Uterus (tissue), 4 donors: Measurements from ENCODE around the gene LRIT1. TPM values are rescaled to one million over a fixed set of nuclear protein-coding genes. Genes with fewer than 3 reads are reported as not detected.

Experiments used
- DNase-seq, 2 donors: peaks; one replicate each; pipeline ENCODE4 v3.0.0-alpha.2; 2019 to 2020
- H3K27ac ChIP-seq, 2 donors: fragments of 200-600 bp; sonication (generic); 1 replicate in 1 of 2; 2 replicates in 1 of 2; pipeline ENCODE4 v1.5.1; 2016 to 2018
- H3K27me3 ChIP-seq, 2 donors: fragments of 200-600 bp; sonication (generic); one replicate each; pipeline ENCODE4 v1.5.1; 2018 to 2019; ENCODE audit warnings: control low read depth in 1 of 2
- H3K36me3 ChIP-seq, 2 donors: fragments of 200-600 bp; sonication (generic); one replicate each; pipeline ENCODE4 v1.5.1; 2019; ENCODE audit warnings: control low read depth in 1 of 2
- H3K4me1 ChIP-seq, 2 donors: fragments of 200-600 bp; sonication (generic); one replicate each; pipeline ENCODE4 v1.5.1; 2018 to 2019; ENCODE audit warnings: control low read depth in 1 of 2
- H3K4me3 ChIP-seq, 2 donors: fragments of 200-600 bp; sonication (generic); 1 replicate in 1 of 2; 2 replicates in 1 of 2; pipeline ENCODE4 v1.5.1; 2018 to 2019; ENCODE audit warnings: mild to moderate bottlenecking in 1 of 2
- H3K9me3 ChIP-seq, 2 donors: fragments of 200-600 bp; sonication (generic); one replicate each; pipeline ENCODE4 v1.5.1; 2019; ENCODE audit warnings: control low read depth in 1 of 2
- CTCF ChIP-seq, 4 experiments: fragments of 200-600 bp in 2 of 4; fragments of 450-650 bp in 2 of 4; sonication (generic) in 2 of 4; IDR thresholded peaks; one replicate each; pipeline ENCODE4 v1.5.1; 2016 to 2019; ENCODE audit warnings: antibody characterized with exemption in 4 of 4, mild to moderate bottlenecking in 2 of 4, moderate library complexity in 1 of 4
- POLR2A ChIP-seq, 2 donors: fragments of 450-650 bp; IDR thresholded peaks; one replicate each; pipeline ENCODE4 v1.6.1; 2016; ENCODE audit warnings: antibody characterized with exemption in 2 of 2, mild to moderate bottlenecking in 1 of 2, moderate library complexity in 1 of 2
- intact Hi-C: fragments of 100-400 bp; cut with DNase I; formaldehyde crosslinking; loops from one replicate; pipeline ENCODE4 v1.15.1; 2023; ENCODE audit warnings: low total_unique reads
- total RNA-seq, 4 donors: library from RNA; depleted of rRNA in 3 of 4; stranded (reverse); fragments of >200 nt in 3 of 4; gene quantifications; one replicate each; pipeline versions ENCODE4 v1.1.0 to v1.2.4, GENCODE V29; 2014 to 2023
- donor health status: DM: yes; HTN: yes; CAD: no.

Gene LRIT1
- total RNA-seq, 4 donors from 2014 or later: not detected

GRCh38 chr10:84238909-84239308, 2.4 kb downstream of the LRIT1 start:
- no peak overlapping the region for H3K27ac ChIP-seq
- H3K27me3 ChIP-seq: no peaks in the 10 kb centered on the region
- H3K9me3 ChIP-seq: no peaks in the 10 kb centered on the region
- H3K4me3 ChIP-seq: no peak overlapping the region
- intact Hi-C loops: no loop called here
- no peak for DNase-seq
- H3K4me1 ChIP-seq: no peaks in the 10 kb centered on the region
- no peak for TF ChIP-seq CTCF (IDR thresholded peaks at IDR 0.05)
- no peak for TF ChIP-seq POLR2A (IDR thresholded peaks at IDR 0.05)
- H3K36me3 ChIP-seq: no peaks in the 10 kb centered on the region

GRCh38 chr10:84237199-84238051, 3.9 kb downstream of the LRIT1 start:
- DNase-seq: no peak
- Histone ChIP-seq H3K36me3 (no peaks in the 10 kb centered on the region), H3K4me3 (no peak overlapping the region), H3K4me1 (no peaks in the 10 kb centered on the region), H3K27me3 (no peaks in the 10 kb centered on the region), H3K27ac (no peak overlapping the region), H3K9me3 (no peaks in the 10 kb centered on the region)
- intact Hi-C loops: no loop called here
- TF ChIP-seq CTCF (IDR thresholded peaks at IDR 0.05) (no peak), POLR2A (IDR thresholded peaks at IDR 0.05) (no peak)

- DNase-seq: no peak
- H3K27me3 ChIP-seq: no peaks in the 10 kb centered on the region
- intact Hi-C loops: no loop called here
- no peaks in the 10 kb centered on the region for H3K9me3 ChIP-seq
- no peaks in the 10 kb centered on the region for H3K4me1 ChIP-seq
- H3K27ac ChIP-seq: no peak overlapping the region
- no peak for TF ChIP-seq CTCF (IDR thresholded peaks at IDR 0.05)
- H3K36me3 ChIP-seq: no peaks in the 10 kb centered on the region
- H3K4me3 ChIP-seq: no peak overlapping the region
Measured at GRCh38 chr10:84236807-84237198, 4.5 kb downstream of the LRIT1 start.

- no peak overlapping the region for H3K27ac ChIP-seq
- H3K4me1 ChIP-seq: no peaks in the 10 kb centered on the region
- H3K27me3 ChIP-seq: no peaks in the 10 kb centered on the region
- intact Hi-C loops: no loop called here
- H3K36me3 ChIP-seq: no peaks in the 10 kb centered on the region
- DNase-seq: no peak
- no peaks in the 10 kb centered on the region for H3K9me3 ChIP-seq
- no peak for TF ChIP-seq CTCF (IDR thresholded peaks at IDR 0.05)
- TF ChIP-seq POLR2A (IDR thresholded peaks at IDR 0.05): no peak
- H3K4me3 ChIP-seq: no peak overlapping the region
Measured at GRCh38 chr10:84235096-84235495, 6.2 kb downstream of the LRIT1 start.

GRCh38 chr10:84234479-84234878, 6.9 kb downstream of the LRIT1 start:
- intact Hi-C loops: no loop called here
- Histone ChIP-seq H3K27me3 (no peaks in the 10 kb centered on the region), H3K36me3 (no peaks in the 10 kb centered on the region), H3K9me3 (no peaks in the 10 kb centered on the region), H3K27ac (no peak overlapping the region), H3K4me1 (no peaks in the 10 kb centered on the region), H3K4me3 (no peak overlapping the region)
- no peak for DNase-seq
- TF ChIP-seq POLR2A (IDR thresholded peaks at IDR 0.05) (no peak), CTCF (IDR thresholded peaks at IDR 0.05) (no peak)
